ENCODE measurements around the gene NECTIN1. TPM values are rescaled to one million over a fixed set of nuclear protein-coding genes. Genes with fewer than 3 reads are reported as not detected.
A peak's percentile ranks its signal among the peaks of the same experiment; 100 is the strongest.

Gene NECTIN1
- polyA plus RNA-seq, 1 donor from 2014 or later: 0.11 TPM

DNA sequence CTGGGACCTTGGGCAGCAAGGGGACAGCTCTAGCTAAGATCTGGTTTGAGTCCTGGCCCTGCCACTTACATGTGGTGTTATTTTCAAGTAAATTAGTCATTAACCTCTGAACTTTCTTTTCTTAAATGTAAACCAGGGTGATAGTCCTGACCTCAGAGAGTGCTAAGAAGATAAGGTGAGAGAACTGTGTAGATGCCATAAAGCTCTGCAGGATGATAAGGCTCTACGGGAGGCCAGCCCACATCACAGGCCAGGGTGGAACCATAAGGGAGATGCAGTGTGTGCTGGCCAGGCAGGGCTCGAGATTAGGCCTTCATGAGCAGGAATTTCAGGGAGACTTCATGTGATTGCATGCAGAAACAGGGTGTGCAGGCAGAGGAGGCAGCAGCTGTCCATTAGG, 24.2 kb downstream of the NECTIN1 start:
- H3K4me1 Mint-ChIP-seq: peaks cover 0 to 2% (median 0%) of the 10 kb centered on the region in 3 donors
- peaks cover 0 to 1% (median 0%) of the 10 kb centered on the region in 3 donors for H3K9me3 Mint-ChIP-seq
- peaks cover 8% of the 10 kb centered on the region for H3K27me3 Mint-ChIP-seq
- H3K36me3 Mint-ChIP-seq: peaks cover 8% of the 10 kb centered on the region
- H3K27ac Mint-ChIP-seq: no peak overlapping the region
- H3K4me3 Mint-ChIP-seq: no peak overlapping the region

DNA sequence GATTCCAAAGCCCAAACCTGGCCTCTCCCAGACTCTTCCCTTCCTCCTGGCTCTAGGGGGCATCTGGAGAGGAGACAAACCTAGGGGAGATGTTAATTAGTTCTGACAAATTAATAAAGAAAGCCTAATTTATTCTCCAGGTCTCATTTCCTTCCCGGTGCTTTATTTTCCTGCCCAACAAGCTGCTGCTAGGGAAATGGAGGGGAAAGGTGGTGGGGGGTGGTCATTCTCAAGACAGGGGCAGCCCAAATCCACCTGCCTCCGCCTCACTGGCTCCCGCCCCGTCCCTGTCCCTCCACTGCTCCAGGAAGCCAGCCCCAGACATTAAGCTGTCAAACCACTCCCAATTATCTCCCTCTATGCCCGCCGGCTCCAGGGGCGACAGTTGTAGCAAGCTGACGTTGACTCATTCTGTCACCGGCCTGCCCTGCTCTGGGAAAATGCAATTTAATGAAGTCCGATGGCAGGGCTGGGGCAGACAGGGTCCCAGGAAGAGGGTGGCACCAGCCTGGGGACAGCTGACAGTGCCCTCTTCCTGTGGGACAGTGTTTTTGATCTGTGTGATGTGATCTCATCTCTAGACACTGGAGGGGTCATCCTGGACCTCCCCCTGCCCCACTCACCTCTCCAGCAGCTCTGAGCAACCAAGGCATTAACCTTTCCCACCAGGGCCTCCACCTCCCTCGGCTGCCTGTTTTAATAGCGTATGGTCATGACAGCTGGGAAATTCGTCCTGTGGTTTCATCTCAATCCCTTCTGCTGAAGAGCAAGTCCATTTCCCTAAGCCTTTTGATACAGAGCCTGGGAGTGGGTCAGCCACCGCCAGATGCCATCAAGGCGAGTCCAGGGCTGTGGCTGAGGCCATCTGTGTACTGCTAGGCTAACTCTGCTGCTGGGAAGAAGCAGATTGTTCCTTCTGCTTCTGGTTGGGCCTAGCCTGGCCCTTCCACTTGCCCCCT, 27.1 kb downstream of the NECTIN1 start:
- H3K36me3 Mint-ChIP-seq: peaks cover 3% of the 10 kb centered on the region
- peaks cover 0 to 1% (median 0%) of the 10 kb centered on the region in 3 donors for H3K9me3 Mint-ChIP-seq
- no peak overlapping the region for H3K27ac Mint-ChIP-seq
- no peaks in the 10 kb centered on the region for H3K27me3 Mint-ChIP-seq
- H3K4me1 Mint-ChIP-seq: peaks cover 0 to 2% (median 0%) of the 10 kb centered on the region in 3 donors
- no peak overlapping the region for H3K4me3 Mint-ChIP-seq

DNA sequence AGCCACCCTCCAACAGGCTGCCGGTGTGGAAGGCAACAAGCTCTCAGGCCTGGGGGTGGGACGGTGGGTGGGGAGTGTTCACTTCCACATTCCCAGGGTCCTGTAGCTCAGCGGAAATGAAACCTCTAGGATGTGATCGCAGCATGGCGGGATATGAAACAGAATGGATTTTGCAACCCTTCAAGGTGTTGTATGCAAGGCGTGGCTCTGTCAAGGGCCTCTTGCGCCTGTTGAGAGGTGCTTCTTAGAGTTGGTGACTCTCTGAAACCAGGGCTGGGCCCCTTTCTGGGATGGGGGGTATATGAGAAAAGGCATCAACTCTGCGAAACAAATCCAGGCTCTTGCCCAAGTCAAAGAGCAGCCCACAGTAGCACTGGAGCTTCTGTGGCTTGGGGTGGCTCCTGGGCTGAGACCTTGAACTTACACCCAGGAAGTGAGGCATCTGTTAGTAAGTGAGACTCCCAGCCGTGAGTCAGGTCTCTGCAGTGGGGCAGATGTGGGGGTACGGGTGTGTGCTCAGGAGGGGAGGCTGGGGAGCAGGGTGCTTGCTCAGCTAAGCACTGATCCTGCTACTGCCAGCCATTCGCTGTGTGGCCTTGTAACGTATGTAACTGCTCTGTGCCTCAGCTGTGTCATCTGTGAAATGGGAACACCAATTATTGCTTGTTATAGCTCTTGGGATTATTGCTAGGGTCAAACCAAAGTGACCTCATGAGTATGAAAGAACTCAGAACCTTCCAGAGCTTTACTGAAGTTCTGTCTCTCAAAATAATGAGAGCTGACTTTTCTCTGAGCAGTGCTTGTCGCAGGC, 28.3 kb downstream of the NECTIN1 start:
- H3K27me3 Mint-ChIP-seq: no peaks in the 10 kb centered on the region
- H3K9me3 Mint-ChIP-seq: peaks cover 0 to 1% (median 0%) of the 10 kb centered on the region in 3 donors
- H3K27ac Mint-ChIP-seq: no peak overlapping the region
- peaks cover 3% of the 10 kb centered on the region for H3K36me3 Mint-ChIP-seq
- H3K4me1 Mint-ChIP-seq: peaks cover 0 to 2% (median 0%) of the 10 kb centered on the region in 3 donors
- H3K4me3 Mint-ChIP-seq: no peak overlapping the region

DNA sequence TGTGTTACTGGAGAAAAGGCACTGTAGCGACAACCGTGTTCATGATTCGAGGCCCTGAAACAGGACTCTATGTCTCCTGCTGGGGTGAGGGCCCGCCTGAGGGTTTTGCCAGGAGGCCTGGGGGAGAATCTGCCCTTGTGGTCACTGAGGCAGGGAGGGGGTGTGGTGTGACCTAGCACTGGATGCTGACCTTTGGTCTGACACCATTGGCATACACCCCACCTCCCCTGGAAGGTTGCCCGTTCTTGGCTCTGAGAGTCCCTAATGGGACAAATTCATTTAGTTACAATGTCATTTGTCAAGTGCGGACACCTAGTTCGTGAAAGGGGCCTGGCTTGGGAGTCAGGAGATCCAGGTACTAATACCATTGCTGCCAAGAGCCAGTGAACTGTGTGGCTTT, 29.0 kb downstream of the NECTIN1 start:
- H3K27me3 Mint-ChIP-seq: peaks cover 2% of the 10 kb centered on the region
- H3K9me3 Mint-ChIP-seq: no peaks in the 10 kb centered on the region
- no peak overlapping the region for H3K4me3 Mint-ChIP-seq
- no peak overlapping the region for H3K27ac Mint-ChIP-seq
- peaks cover 0 to 2% (median 0%) of the 10 kb centered on the region in 3 donors for H3K4me1 Mint-ChIP-seq
- peaks cover 3% of the 10 kb centered on the region for H3K36me3 Mint-ChIP-seq

DNA sequence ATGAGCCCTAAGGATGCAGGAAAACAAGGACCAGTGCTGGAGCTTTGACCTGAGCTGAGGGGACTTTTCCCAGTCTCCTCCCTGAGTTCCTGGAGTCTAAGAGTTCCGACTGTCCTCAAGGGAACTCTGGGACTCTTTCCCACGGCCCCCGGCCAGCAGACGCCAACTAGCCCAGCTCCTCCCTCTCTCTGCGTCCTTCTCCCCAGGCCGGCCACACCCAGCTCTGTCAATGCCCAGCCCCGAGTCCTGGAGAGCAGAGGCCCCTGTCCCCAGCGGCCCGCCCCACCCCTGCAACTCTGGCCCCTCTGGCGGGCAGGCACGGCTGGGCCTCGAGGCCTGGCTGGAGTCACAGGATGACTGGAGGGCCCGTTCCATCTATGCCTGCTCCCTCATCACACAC, 29.8 kb downstream of the NECTIN1 start:
- H3K27ac Mint-ChIP-seq: no peak overlapping the region
- H3K36me3 Mint-ChIP-seq: no peaks in the 10 kb centered on the region
- peaks cover 3% of the 10 kb centered on the region for H3K27me3 Mint-ChIP-seq
- no peaks in the 10 kb centered on the region for H3K9me3 Mint-ChIP-seq
- H3K4me3 Mint-ChIP-seq: no peak overlapping the region
- H3K4me1 Mint-ChIP-seq: peaks cover 0 to 4% (median 0%) of the 10 kb centered on the region in 3 donors

DNA sequence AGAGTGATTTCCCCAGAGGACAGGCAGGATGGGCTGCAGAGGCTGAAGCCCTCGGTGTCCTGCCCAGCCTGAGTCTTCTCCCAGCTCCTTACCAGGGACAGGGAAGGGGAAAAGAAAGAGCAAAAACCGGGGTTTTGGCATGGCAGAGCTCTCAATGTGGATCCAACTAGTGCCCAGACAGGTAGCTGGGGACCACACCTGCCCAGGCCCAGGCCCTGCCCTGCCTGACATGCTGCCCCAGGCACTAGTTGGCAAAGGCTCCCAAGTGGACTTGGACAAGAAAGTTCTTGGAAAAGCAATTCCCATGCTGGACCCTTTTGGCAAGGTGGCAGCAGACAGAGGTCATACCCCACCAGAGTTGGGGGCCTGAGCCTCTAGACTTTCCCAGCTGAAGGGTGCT, 31.1 kb downstream of the NECTIN1 start:
- H3K27me3 Mint-ChIP-seq: peaks cover 6% of the 10 kb centered on the region

DNA sequence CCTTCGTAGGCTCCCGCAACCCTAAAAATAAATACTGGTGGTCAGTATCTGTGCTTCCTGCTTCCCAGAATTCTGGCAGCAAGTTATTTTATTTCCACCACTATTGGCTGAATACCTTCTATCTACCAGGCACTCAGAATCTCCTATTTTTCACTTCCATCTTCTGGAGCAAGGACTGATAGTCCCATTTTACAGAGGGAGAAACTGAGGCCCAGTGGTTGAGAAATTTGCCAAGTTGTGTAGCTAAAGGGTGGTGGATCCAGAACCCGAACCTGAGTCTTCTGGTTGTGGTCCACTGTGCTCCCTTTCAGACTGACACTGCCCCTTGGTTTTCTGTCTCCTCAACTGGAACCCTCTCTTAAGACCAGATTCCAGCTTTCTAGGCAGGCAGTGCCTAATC, 31.6 kb downstream of the NECTIN1 start:
- Mint-ChIP-seq H3K27ac (no peak overlapping the region), H3K36me3 (no peaks in the 10 kb centered on the region), H3K9me3 (no peaks in the 10 kb centered on the region), H3K4me3 (no peak overlapping the region), H3K27me3 (peaks cover 9% of the 10 kb centered on the region), H3K4me1 (peaks cover 0 to 2% (median 0%) of the 10 kb centered on the region in 3 donors)

More for the DNA sequence above, 31.1 kb downstream of the NECTIN1 start:
- H3K4me3 Mint-ChIP-seq: no peak overlapping the region
- H3K36me3 Mint-ChIP-seq: no peaks in the 10 kb centered on the region
- no peak overlapping the region for H3K27ac Mint-ChIP-seq
- H3K4me1 Mint-ChIP-seq: peaks cover 0 to 4% (median 0%) of the 10 kb centered on the region in 3 donors
- no peaks in the 10 kb centered on the region for H3K9me3 Mint-ChIP-seq

DNA sequence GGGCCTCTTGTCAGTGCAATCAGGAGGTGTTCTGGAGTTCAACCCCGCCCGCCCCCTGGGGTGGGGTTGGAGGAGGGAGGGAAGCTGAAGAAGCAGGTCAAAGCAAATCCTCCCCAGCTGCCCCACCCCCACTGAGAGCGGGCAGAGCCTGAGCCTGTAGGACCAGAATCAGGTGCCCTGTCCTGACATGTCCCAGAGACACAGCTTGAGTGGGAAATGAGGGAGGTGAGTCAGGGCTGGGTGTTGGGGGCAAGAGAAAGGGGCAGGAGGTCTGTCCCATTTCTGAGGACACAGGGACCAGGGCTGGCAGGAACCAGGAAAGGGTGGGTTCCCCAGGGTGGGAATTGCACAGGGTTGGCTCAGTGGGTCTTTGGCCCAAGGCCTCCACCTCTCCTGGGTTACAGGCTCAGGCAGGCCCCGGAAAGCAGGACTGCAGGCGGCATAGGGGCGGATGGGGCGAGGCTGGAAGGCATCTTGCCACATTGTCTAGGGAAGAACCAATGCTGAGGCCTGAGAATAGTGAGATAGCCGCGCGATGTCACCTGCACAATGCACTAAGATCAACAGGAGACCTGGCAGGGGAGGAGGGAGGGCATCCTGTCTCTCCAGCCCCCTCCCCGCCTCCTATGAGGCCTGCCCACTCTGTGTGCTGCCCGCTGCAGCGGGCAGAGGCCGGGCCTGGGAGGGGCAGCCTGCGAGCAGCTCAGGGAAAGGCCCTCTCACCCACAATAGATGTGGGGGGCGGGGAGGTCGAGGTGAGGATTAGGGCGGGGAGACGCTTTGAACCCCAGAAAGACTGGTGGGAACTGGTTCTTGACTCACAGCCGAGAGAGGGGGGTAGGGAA, 32.4 kb downstream of the NECTIN1 start:
- Mint-ChIP-seq H3K9me3 (no peaks in the 10 kb centered on the region), H3K27ac (peak overlapping the region in 1 of 3 donors; percentile 64), H3K36me3 (no peaks in the 10 kb centered on the region), H3K27me3 (peaks cover 10% of the 10 kb centered on the region), H3K4me3 (no peak overlapping the region), H3K4me1 (peaks cover 0 to 2% (median 0%) of the 10 kb centered on the region in 3 donors)

DNA sequence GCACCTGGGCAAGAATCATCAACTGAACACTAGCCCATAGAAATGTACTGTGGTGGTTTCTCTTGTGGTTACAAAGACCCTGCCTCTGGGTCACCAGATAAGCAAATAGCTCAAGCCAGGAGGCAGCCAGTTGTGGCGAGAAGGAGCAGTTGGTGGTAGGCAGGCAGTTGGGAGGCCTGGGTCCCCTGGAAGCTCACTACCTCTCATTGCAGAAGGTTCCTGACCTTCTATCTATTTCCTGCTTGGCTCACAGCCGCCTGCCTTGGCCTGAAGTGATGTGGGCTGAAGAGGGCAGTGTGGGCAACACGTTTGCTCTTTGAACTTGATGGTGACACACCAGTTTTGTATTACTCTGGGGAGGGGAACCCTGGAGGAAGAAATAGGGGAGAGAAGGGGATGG, 34.7 kb downstream of the NECTIN1 start:
- no peak overlapping the region for H3K4me3 Mint-ChIP-seq
- peaks cover 0 to 2% (median 0%) of the 10 kb centered on the region in 3 donors for H3K4me1 Mint-ChIP-seq
- H3K27me3 Mint-ChIP-seq: peaks cover 12% of the 10 kb centered on the region
- no peaks in the 10 kb centered on the region for H3K36me3 Mint-ChIP-seq
- no peaks in the 10 kb centered on the region for H3K9me3 Mint-ChIP-seq
- H3K27ac Mint-ChIP-seq: peak overlapping the region in 1 of 3 donors; percentile 85

DNA sequence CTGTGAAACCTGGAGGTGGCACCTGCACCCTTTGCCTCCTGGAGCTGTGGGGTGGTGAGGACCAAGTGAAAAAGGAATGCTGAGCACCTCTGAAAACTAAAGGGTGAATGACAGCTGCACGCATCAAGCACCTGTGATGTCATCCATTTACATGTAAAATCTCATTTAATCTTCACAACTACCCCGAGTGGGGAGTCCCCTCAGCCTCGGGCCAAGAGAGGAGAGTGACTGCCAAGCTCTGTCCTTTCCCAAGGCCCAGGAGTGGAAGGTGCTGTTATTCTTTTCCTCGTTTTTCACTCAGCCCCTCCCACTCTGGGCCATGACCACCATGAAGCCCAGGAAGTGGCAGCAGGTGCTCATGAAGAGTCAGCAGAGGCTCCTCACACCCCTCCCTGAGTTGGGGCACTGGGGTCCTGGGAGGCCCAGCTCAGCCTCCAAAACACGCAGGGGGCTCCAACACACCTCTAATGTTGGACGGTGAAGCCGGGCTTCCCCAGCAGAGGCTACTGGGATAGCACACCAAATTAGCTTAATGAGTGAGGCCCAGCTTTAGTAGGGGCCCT, 35.7 kb downstream of the NECTIN1 start:
- H3K9me3 Mint-ChIP-seq: no peaks in the 10 kb centered on the region
- H3K36me3 Mint-ChIP-seq: no peaks in the 10 kb centered on the region
- H3K4me1 Mint-ChIP-seq: peaks cover 0 to 2% (median 0%) of the 10 kb centered on the region in 3 donors
- H3K27ac Mint-ChIP-seq: no peak overlapping the region
- H3K4me3 Mint-ChIP-seq: peak overlapping the region in 1 of 4 donors; percentile 14
- H3K27me3 Mint-ChIP-seq: peaks cover 12% of the 10 kb centered on the region

DNA sequence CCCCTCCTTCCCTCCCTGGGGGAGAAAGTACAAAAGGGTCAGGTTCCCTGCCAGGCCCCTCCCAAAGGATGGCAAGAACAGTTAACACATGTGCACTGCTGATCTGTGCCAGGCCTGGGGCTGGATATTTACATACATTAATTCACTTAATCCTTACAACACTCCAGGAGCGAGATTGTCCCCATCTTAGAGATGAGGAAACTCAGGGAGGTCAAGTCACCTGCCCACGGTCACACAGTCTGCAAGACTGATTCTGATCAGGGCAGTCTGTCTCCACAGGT, 36.5 kb downstream of the NECTIN1 start:
- H3K4me3 Mint-ChIP-seq: no peak overlapping the region
- H3K27me3 Mint-ChIP-seq: peaks cover 12% of the 10 kb centered on the region
- peaks cover 0 to 2% (median 0%) of the 10 kb centered on the region in 3 donors for H3K4me1 Mint-ChIP-seq
- no peaks in the 10 kb centered on the region for H3K36me3 Mint-ChIP-seq
- H3K27ac Mint-ChIP-seq: no peak overlapping the region
- H3K9me3 Mint-ChIP-seq: no peaks in the 10 kb centered on the region

DNA sequence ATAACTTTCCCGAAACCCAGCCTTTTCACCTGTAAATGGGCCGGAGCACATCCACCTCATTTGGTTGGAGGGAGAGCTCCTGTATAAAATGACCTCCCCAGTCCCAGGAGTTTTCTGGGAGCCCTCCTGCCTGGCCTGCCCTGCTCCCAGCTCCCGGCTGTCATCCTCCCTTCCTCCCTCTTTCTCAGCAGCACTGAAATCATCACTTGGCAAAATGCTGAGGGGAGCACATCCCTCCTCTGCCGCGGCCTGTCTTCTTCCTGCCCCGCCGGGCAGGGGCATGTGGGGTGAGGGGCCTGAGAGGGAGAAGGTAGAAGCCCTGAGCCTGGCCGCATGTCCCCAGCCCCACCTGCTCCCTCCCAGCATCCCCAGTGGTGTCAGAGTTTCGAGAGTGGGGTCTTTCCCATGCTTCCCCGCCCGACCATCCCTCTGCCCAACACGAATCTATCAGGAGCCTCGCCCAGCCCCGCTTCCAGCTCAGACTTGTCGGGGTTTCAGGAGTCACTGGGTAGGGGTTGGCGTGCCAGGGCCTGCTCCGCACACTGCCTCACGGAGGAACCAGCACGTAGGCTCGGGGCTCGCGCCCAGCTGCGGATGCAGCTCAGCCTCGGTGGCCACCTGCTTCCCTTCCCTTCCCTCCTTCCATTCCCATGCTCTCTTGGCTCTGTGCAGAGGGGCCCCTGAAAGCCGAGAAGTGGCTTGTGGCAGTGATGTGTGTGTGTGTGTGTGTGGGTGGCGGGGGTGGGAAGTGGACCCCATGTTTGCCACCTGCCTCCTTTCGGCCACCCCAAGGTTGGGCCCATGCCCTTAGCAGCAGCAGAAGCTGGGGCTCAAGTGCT, 37.1 kb downstream of the NECTIN1 start:
- H3K4me1 Mint-ChIP-seq: peaks cover 0 to 2% (median 0%) of the 10 kb centered on the region in 3 donors
- no peak overlapping the region for H3K4me3 Mint-ChIP-seq
- peaks cover 12% of the 10 kb centered on the region for H3K27me3 Mint-ChIP-seq
- H3K36me3 Mint-ChIP-seq: peaks cover 2% of the 10 kb centered on the region
- H3K9me3 Mint-ChIP-seq: no peaks in the 10 kb centered on the region
- H3K27ac Mint-ChIP-seq: no peak overlapping the region

DNA sequence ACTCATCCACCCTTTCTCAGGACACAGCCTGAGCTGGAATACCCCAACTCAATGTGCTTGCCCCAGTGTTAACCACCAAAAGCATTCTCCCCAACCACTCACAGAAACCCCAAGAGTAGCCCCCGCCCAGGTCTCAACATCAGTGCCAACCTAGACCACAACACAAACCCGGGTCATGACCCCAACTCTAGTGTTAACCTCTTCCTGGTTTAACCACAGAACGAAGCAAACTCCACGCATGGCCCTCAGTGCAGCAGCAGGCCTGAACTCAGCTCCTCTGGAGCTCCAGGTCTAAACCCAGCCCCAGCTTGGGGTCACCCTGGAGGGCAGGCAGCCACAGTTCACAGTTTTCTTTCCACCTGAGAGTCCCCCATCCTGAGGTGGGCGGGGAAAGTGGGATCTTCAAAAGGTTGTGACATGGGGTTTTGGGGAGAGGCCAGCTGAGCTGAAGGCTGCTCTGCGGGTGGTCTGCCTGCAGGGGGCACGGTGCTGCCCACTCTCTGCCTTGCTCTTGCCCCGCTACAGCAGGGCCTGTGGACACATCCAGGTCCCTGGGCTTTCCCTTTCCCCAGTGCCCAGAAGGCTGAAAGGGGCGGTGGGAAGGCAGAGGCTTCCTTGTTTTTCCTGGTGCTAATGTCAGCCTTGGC, 37.9 kb downstream of the NECTIN1 start:
- H3K27ac Mint-ChIP-seq: no peak overlapping the region
- peaks cover 2% of the 10 kb centered on the region for H3K36me3 Mint-ChIP-seq
- H3K4me3 Mint-ChIP-seq: no peak overlapping the region
- H3K27me3 Mint-ChIP-seq: peaks cover 12% of the 10 kb centered on the region
- no peaks in the 10 kb centered on the region for H3K9me3 Mint-ChIP-seq
- peaks cover 0 to 2% (median 0%) of the 10 kb centered on the region in 3 donors for H3K4me1 Mint-ChIP-seq
